Activated naive CD8-positive, alpha-beta T cell (primary cell): ENCODE measurements around the gene RNASE7.

Source experiments
- H3K27ac Mint-ChIP-seq: one replicate; pipeline ENCODE4 v1.8.0; 2021; ENCODE audit warnings: mixed read lengths
- H3K27me3 Mint-ChIP-seq: one replicate; pipeline ENCODE4 v1.8.0; 2021; ENCODE audit warnings: mixed read lengths
- H3K36me3 Mint-ChIP-seq: one replicate; pipeline ENCODE4 v1.8.0; 2021; ENCODE audit warnings: mixed read lengths
- H3K4me1 Mint-ChIP-seq: one replicate; pipeline ENCODE4 v1.8.0; 2021; ENCODE audit warnings: low read depth, mixed read lengths
- H3K4me3 Mint-ChIP-seq: one replicate; pipeline ENCODE4 v1.8.0; 2021; ENCODE audit warnings: mild to moderate bottlenecking, mixed read lengths
- H3K9me3 Mint-ChIP-seq: one replicate; pipeline ENCODE4 v1.8.0; 2021; ENCODE audit warnings: low read depth, mixed read lengths

RNASE7 gene

DNA sequence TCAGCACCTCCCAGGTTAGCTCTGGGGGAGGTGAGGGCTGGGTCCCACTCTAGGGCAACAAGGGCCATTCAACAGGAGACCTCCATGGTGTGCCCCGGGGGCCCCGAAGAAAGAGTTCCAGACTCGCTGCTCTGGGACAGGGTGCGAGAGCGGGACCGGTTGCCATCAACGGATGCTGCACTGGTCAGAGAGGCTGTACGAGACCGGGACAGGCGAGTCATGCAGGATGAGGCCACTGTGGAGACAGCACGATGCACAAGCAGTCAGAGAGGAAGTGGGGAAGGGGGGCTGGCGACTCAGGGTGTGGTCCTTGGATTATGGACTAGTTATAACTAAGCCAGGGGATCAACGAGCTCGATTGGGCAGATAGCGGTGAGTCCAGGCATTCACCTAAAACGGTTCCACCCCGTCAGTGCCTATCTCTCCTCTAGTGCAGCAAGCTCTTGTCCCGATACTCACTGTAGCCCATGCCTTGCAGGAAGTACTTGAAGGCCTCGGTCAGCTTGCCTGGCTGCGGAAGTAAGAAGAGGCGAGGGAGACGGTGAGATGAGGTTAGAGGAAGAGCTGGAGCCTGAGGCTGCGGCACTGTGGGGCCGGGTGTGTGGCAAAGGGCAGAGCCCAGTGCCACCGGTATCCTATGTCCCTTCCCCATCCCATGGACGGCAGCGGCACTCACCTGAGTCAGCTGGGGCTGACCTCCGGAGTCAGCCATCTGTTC lies 24.5 kb upstream of the RNASE7 start:
- no peak overlapping the region for H3K4me3 Mint-ChIP-seq
- H3K27ac Mint-ChIP-seq: no peak overlapping the region

DNA sequence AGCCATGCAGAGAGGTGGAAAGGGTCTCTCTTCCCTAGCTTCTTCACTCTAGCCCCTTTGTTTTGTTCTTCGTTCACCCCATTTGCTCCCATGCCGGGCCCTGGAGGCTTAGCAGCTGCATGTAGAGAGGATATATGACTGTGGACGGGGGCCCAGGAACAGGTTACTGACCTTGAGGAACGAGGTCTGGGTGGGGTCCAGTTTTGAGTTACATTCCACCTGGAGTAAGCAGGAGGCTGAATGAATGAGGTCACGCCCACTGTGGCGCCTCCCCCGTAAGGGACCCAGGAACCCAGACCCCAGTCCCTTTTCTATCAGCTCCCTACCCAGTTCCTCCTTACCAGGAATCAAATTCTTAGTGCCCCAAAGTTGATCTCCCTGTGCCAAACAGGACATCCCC lies 23.9 kb upstream of the RNASE7 start:
- H3K36me3 Mint-ChIP-seq: no peaks in the 10 kb centered on the region
- H3K4me3 Mint-ChIP-seq: no peak overlapping the region
- H3K27ac Mint-ChIP-seq: no peak overlapping the region
- H3K27me3 Mint-ChIP-seq: no peaks in the 10 kb centered on the region
- peaks cover 3% of the 10 kb centered on the region for H3K4me1 Mint-ChIP-seq
- H3K9me3 Mint-ChIP-seq: no peaks in the 10 kb centered on the region

More for the DNA sequence above, 24.5 kb upstream of the RNASE7 start:
- Mint-ChIP-seq H3K27me3 (peaks cover 4% of the 10 kb centered on the region), H3K4me1 (no peaks in the 10 kb centered on the region), H3K9me3 (no peaks in the 10 kb centered on the region), H3K36me3 (no peaks in the 10 kb centered on the region)

DNA sequence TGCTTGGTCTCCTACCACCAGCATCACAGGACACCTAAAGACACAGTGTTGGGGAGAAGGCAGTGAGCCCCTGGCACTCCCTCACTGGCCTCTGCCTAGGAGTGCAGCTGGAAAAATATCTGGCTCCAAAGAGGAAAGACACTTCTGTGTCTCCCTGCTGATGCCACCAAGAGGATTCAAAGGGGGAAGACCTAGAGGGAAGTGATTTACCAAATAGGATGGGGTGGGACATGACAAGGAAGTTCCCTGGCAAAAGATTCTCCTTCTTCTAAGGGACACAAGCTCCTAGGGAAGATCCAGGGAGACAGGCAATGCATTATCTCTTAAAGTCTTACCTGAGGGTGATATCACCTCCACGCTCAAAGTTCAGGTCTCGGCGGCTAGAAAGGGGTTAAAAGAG lies 23.4 kb upstream of the RNASE7 start:
- H3K4me1 Mint-ChIP-seq: peaks cover 8% of the 10 kb centered on the region

DNA sequence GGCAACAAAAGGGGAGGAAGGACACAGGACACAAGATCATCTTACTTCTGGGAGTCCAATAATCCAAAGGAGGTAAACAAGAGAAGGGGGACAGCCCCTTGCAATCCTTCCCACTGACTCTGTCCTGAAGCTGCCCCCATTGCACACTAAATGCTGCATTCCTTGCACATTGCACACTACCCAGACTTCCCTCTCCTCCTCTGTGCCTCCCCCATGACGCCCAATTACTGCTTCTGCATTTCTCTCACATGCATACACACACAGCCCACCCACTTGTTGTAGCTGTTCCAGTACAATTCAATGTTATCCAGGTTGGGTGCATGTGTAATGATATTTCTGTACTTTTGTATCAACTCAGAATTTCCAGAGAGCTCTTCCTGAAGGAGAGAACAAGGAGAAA lies 22.8 kb upstream of the RNASE7 start:
- Mint-ChIP-seq H3K36me3 (no peaks in the 10 kb centered on the region), H3K4me1 (peaks cover 14% of the 10 kb centered on the region), H3K4me3 (no peak overlapping the region), H3K27me3 (no peaks in the 10 kb centered on the region), H3K9me3 (no peaks in the 10 kb centered on the region), H3K27ac (no peak overlapping the region)

More for the DNA sequence above, 23.4 kb upstream of the RNASE7 start:
- Mint-ChIP-seq H3K9me3 (no peaks in the 10 kb centered on the region), H3K27me3 (no peaks in the 10 kb centered on the region), H3K27ac (no peak overlapping the region), H3K4me3 (no peak overlapping the region), H3K36me3 (no peaks in the 10 kb centered on the region)

GRCh38 chr14:21020977-21021545 lies 21.1 kb upstream of the RNASE7 start:
- no peak overlapping the region for H3K4me3 Mint-ChIP-seq
- no peaks in the 10 kb centered on the region for H3K9me3 Mint-ChIP-seq
- no peaks in the 10 kb centered on the region for H3K36me3 Mint-ChIP-seq
- H3K27me3 Mint-ChIP-seq: no peaks in the 10 kb centered on the region
- H3K4me1 Mint-ChIP-seq: peaks cover 17% of the 10 kb centered on the region
- no peak overlapping the region for H3K27ac Mint-ChIP-seq

DNA sequence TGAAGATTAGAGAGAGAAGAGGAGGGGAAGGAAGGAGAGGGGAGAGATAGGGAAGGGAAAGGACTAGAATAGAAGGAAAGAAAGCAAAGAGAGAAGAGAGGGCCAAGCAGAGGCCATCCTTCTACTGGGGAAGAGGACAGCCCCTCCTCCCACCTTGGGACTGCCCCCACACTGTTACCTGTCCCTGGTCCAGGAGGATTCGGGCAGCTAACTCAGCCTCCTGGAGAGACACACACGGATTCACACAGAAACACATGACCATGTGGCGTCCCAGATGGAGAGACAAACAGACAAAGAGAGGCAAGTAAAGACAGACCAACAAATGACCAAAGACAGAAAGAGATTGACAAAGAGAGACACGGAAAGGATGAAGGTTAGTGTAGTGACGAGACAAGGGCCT lies 19.5 kb upstream of the RNASE7 start:
- Mint-ChIP-seq H3K9me3 (no peaks in the 10 kb centered on the region), H3K27me3 (no peaks in the 10 kb centered on the region), H3K27ac (no peak overlapping the region), H3K4me1 (peaks cover 19% of the 10 kb centered on the region), H3K4me3 (peak overlapping the region; percentile 89), H3K36me3 (no peaks in the 10 kb centered on the region)

GRCh38 chr14:21023174-21023573 lies 19.0 kb upstream of the RNASE7 start:
- Mint-ChIP-seq H3K9me3 (no peaks in the 10 kb centered on the region), H3K4me3 (peak overlapping the region; percentile 89), H3K27me3 (no peaks in the 10 kb centered on the region), H3K27ac (no peak overlapping the region), H3K36me3 (no peaks in the 10 kb centered on the region), H3K4me1 (peaks cover 19% of the 10 kb centered on the region)

DNA sequence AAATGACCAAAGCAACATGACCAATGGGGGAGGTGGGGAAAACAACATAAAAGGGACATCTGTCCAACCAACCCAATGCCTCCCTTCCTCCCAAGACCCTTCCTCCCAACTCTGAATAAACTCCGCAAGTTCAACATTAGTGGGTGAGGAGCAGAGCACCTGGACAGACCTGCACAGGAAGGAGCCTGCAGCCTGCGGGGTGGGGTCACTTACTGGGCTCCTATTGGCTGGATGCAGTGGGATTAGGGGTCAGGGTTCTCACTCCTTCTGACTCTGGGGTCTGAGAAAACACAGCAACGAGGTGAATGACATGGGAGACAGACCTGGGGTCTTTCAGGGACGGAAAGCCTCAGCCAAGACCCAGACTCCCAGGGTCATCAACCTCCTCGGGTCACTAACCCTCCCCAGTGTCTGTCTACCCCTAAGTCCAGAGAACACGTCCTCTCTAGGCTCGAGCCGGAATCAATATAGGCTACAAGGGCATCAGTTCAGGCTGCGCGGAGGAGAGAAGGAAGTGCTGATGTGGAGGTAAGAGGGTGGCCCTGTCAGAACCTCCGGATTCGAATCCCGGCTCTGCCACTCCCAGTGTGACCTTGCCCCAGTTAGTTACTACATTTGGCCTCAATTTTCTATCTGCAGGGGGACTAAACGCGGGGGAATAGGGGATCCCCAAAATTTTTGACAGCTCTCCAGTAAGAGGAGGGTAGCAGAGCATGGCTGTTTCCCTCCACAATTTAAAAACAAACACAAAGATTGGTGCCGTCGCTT lies 18.2 kb upstream of the RNASE7 start:
- Mint-ChIP-seq H3K4me3 (peak overlapping the region; percentile 89), H3K4me1 (peaks cover 19% of the 10 kb centered on the region), H3K9me3 (no peaks in the 10 kb centered on the region), H3K27me3 (no peaks in the 10 kb centered on the region), H3K27ac (no peak overlapping the region), H3K36me3 (no peaks in the 10 kb centered on the region)

DNA sequence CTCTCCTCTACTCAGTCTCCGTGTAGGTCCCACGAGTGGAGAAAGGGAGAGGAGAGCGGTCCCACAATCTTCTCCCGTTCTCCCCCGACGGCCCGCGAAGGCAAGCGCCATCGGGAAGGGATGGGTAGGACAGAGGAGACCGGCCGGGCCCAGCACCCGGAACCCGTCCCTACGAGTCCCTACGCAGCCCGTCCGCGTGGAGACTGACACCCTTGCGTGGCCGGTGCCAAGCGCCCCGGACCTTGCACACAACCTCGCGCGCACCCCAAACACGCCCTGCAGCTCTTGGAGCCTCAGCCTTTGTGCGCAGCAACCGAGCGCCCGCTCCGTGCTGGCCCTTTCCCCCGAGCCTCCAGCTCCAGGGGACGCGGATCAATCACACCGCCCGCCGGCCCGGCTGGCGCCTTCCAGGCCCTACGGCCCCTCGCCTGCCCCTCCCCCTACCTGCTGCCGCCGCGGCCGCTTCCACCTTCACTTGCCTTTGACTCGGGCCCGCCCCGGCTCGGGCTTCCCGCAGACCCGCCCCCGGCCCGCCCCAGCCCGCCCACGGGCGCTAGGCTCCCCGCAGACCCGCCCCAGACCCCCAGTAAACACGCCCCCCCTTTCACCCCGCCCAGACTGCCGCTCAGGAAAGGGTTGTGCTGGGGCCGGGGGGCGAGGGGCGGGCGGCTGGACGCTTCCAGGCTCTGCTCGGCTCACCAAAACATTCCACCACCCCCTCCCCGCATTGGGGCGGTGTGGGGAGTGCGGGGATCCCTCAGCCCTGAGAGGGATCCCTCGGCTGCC lies 17.4 kb upstream of the RNASE7 start, which contains the start of gene NDRG2:
NDRG2 (minus strand) TSS at position 477 of the 786 bp plus-strand sequence. CDS start 1,746 bp downstream, outside the sequence.
- Mint-ChIP-seq H3K9me3 (no peaks in the 10 kb centered on the region), H3K4me3 (peak within 1 kb of the TSS; percentile 89), H3K27ac (no peak within 1 kb of the TSS), H3K4me1 (peaks cover 19% of the 10 kb centered on the region), H3K27me3 (no peaks in the 10 kb centered on the region), H3K36me3 (no peaks in the 10 kb centered on the region)

DNA sequence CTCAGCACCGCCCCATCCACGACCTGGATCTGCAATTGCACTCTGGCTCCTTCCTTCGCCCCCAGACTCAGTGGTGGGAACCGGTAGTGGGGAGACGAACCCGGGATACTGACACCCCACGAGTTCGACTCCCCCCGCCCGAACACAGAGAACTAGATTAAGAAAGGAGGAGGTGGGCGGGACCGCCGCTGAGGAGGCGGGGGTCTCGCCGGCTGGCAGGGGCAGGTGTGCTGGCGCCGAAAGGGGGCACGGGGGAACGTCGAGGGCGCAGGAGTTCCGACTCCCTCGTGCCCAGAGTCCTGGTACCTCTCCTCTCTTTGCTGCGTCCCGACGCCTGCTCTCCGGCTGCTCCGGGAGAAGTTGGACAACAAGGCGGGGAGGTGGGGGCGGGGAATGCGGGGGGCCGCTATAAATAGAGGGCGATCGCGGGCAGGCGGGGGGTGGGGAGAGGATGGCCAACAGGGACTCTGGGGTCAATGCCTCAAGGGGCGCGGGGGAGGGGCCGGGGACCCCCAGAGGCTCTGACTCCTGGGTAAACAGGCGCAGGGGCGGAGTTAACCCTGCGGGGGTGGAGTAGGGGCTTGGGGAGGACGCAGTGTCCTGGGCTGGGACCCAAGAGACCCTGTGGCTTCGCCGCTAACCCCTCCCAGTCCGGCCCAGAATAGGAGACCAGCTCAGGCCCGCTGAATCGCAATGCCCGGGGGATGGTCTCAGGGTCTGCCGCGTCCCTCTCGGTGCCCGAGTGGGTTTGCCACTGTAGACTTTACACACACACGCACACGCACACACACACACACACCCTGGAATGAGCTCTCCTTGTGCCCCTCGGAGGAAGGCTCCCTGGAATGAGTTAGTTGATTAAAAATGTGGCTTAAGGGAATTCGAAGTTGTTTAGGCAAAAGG lies 16.5 kb upstream of the RNASE7 start:
- H3K36me3 Mint-ChIP-seq: no peaks in the 10 kb centered on the region
- H3K27me3 Mint-ChIP-seq: no peaks in the 10 kb centered on the region
- no peak overlapping the region for H3K27ac Mint-ChIP-seq
- H3K9me3 Mint-ChIP-seq: no peaks in the 10 kb centered on the region
- peaks cover 19% of the 10 kb centered on the region for H3K4me1 Mint-ChIP-seq
- peak overlapping the region; percentile 87 for H3K4me3 Mint-ChIP-seq

DNA sequence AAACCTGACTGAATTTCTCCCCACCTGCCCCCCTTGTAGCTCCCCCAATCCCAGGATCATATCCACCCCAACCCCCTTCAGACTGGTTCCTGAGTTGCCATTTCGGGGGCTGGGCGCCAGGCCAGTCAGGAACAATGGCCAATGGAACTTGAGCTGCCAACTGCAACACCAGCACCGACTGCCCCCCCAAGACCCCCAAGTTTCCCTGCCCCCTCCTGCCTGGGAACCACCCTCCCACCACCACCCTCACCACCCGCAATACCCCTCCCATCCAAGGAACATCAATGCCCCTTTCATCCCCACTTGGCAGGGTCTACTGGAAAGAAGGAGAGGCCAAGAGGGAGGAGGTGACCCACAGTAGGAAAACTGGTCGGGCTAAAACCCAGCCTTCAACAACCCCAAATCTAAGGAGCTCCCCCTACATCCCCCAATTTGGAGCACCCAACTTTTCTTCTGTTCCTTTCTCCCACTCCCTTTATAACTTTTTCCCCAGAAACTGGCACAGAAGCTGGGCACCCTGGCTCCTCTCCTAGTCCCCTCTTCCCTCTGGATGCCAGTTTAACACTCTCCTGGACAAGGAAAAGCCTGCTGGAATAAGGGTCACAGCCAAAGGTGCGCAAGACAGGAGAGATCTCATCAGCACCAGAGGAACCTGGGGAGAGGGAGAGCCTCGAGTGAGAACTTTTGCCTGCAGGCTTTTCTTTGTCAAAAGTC lies 15.7 kb upstream of the RNASE7 start:
- Mint-ChIP-seq H3K4me3 (peak overlapping the region; percentile 62), H3K27me3 (no peaks in the 10 kb centered on the region), H3K27ac (no peak overlapping the region), H3K36me3 (no peaks in the 10 kb centered on the region), H3K4me1 (peaks cover 19% of the 10 kb centered on the region), H3K9me3 (no peaks in the 10 kb centered on the region)

GRCh38 chr14:21026988-21027315 lies 15.2 kb upstream of the RNASE7 start:
- Mint-ChIP-seq H3K36me3 (no peaks in the 10 kb centered on the region), H3K4me1 (peaks cover 19% of the 10 kb centered on the region), H3K4me3 (peak overlapping the region; percentile 35), H3K27me3 (no peaks in the 10 kb centered on the region), H3K9me3 (no peaks in the 10 kb centered on the region), H3K27ac (no peak overlapping the region)

DNA sequence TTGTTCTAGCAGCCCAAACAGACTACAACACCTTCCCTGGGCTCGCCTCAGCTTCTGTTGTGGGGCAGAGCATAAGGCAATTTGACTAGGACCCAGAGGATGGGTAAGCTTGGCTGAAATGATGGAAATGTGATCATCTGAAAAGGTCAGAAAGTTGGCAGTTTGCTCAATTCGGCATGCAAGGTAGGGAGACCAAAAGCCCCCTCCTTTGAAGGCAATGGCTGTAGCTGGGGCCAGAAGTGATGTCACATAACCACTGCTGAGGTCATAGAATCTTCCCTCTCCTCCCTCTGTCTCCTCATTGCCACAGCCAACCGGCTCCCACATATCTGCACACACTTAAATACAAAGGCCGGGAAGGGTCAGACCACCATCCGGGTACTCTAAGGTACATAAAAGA lies 12.2 kb upstream of the RNASE7 start, which contains the start of gene TPPP2:
TPPP2 (plus strand) TSS at position 301 of the 400 bp plus-strand sequence. CDS start 365 bp downstream, outside the sequence.
- Mint-ChIP-seq H3K27ac (no peak within 1 kb of the TSS), H3K36me3 (no peaks in the 10 kb centered on the region), H3K4me1 (peaks cover 4% of the 10 kb centered on the region)

More for the DNA sequence above, 12.2 kb upstream of the RNASE7 start, which contains the start of gene TPPP2:
- no peak within 1 kb of the TSS for H3K4me3 Mint-ChIP-seq
- no peaks in the 10 kb centered on the region for H3K27me3 Mint-ChIP-seq
- no peaks in the 10 kb centered on the region for H3K9me3 Mint-ChIP-seq
